ENCODE data around the gene CCDC191. TPM values are rescaled to one million over a fixed set of nuclear protein-coding genes. Genes with fewer than 3 reads are reported as not detected.
A peak's percentile ranks its signal among the peaks of the same experiment; 100 is the strongest.

CCDC191 gene
- 1 to 10 TPM; 3.5 TPM for total RNA-seq

GRCh38 chr3:114056130-114057010 lies at the start of gene CCDC191, which contains the start of gene QTRT2:
Gene CCDC191, minus strand, starts transcription at chr3:114056526. Its CDS starts 60 bp downstream, at chr3:114056466.
Gene QTRT2, plus strand, starts transcription at chr3:114056737. Its CDS starts 8,521 bp downstream, at chr3:114065258.
- intact Hi-C loops (cut with micrococcal nuclease): loop anchor here (1.0 to 10.0 kb wide), 7 partner anchors 108 to 1091 kb away; partner anchors contain the start of genes GRAMD1C, NAA50, SPICE1 and USF3
- Mint-ChIP-seq H3K4me1 (ENCODE audit: low read depth) (peaks cover 28% of the 10 kb centered on the region), H3K9me3 (no peaks in the 10 kb centered on the region), H3K27ac (peak within 1 kb of the TSS; percentile 89), H3K4me3 (peak within 1 kb of the TSS; percentile 94), H3K27me3 (no peaks in the 10 kb centered on the region), H3K36me3 (peaks cover 7% of the 10 kb centered on the region)
- DNase-seq: peak; percentile 99
- ChIA-PET POLR2A (interaction anchor here (1.1 to 1.6 kb wide), 3 partner anchors 8 to 309 kb away, joined by 3 read pairs; partner anchors contain the start of gene ATP6V1A), CTCF (interaction anchor here (0.9 to 2.0 kb wide), 4 partner anchors 212 to 479 kb away, joined by 3 to 9 read pairs (median 3); no protein-coding TSS in a partner anchor)

GRCh38 chr3:114104414-114104813 lies 48.1 kb upstream of the CCDC191 start:
- POLR2A ChIA-PET: no interaction called here
- CTCF ChIA-PET: no interaction called here
- H3K4me3 Mint-ChIP-seq: no peak overlapping the region
- no peaks in the 10 kb centered on the region for H3K36me3 Mint-ChIP-seq
- H3K9me3 Mint-ChIP-seq: no peaks in the 10 kb centered on the region
- H3K4me1 Mint-ChIP-seq (ENCODE audit: low read depth): no peaks in the 10 kb centered on the region
- no peak for DNase-seq
- intact Hi-C loops (cut with micrococcal nuclease): no loop called here
- H3K27me3 Mint-ChIP-seq: peaks cover 3% of the 10 kb centered on the region
- no peak overlapping the region for H3K27ac Mint-ChIP-seq

GRCh38 chr3:114103858-114104257 lies 47.5 kb upstream of the CCDC191 start:
- CTCF ChIA-PET: no interaction called here
- no peak overlapping the region for H3K4me3 Mint-ChIP-seq
- H3K4me1 Mint-ChIP-seq (ENCODE audit: low read depth): no peaks in the 10 kb centered on the region

GRCh38 chr3:114103181-114103580 lies 46.9 kb upstream of the CCDC191 start:
- intact Hi-C loops (cut with micrococcal nuclease): no loop called here
- Mint-ChIP-seq H3K27ac (no peak overlapping the region), H3K4me3 (no peak overlapping the region), H3K4me1 (ENCODE audit: low read depth) (no peaks in the 10 kb centered on the region), H3K9me3 (no peaks in the 10 kb centered on the region), H3K36me3 (no peaks in the 10 kb centered on the region), H3K27me3 (peaks cover 3% of the 10 kb centered on the region)
- ChIA-PET CTCF (no interaction called here), POLR2A (no interaction called here)
- DNase-seq: no peak

More at GRCh38 chr3:114103858-114104257, 47.5 kb upstream of the CCDC191 start:
- intact Hi-C loops (cut with micrococcal nuclease): no loop called here
- DNase-seq: no peak
- peaks cover 3% of the 10 kb centered on the region for H3K27me3 Mint-ChIP-seq
- no peaks in the 10 kb centered on the region for H3K36me3 Mint-ChIP-seq
- POLR2A ChIA-PET: no interaction called here
- H3K27ac Mint-ChIP-seq: no peak overlapping the region
- no peaks in the 10 kb centered on the region for H3K9me3 Mint-ChIP-seq

GRCh38 chr3:114101101-114101500 lies 44.8 kb upstream of the CCDC191 start:
- Mint-ChIP-seq H3K4me3 (no peak overlapping the region), H3K9me3 (no peaks in the 10 kb centered on the region), H3K36me3 (no peaks in the 10 kb centered on the region), H3K4me1 (ENCODE audit: low read depth) (no peaks in the 10 kb centered on the region), H3K27me3 (peaks cover 3% of the 10 kb centered on the region), H3K27ac (no peak overlapping the region)
- ChIA-PET POLR2A (no interaction called here), CTCF (interaction anchor here (0.7 kb wide), 1 partner anchor 1601 kb away, joined by 5 read pairs; no protein-coding TSS in a partner anchor)
- DNase-seq: no peak
- intact Hi-C loops (cut with micrococcal nuclease): no loop called here

GRCh38 chr3:114095796-114096195 lies 39.5 kb upstream of the CCDC191 start:
- intact Hi-C loops (cut with micrococcal nuclease): no loop called here
- ChIA-PET POLR2A (no interaction called here), CTCF (no interaction called here)
- no peaks in the 10 kb centered on the region for H3K4me1 Mint-ChIP-seq (ENCODE audit: low read depth)
- no peak for DNase-seq
- no peaks in the 10 kb centered on the region for H3K9me3 Mint-ChIP-seq
- no peak overlapping the region for H3K27ac Mint-ChIP-seq
- no peaks in the 10 kb centered on the region for H3K36me3 Mint-ChIP-seq
- peaks cover 2% of the 10 kb centered on the region for H3K27me3 Mint-ChIP-seq
- no peak overlapping the region for H3K4me3 Mint-ChIP-seq

- Mint-ChIP-seq H3K36me3 (no peaks in the 10 kb centered on the region), H3K9me3 (no peaks in the 10 kb centered on the region), H3K4me3 (no peak overlapping the region), H3K27ac (no peak overlapping the region), H3K4me1 (ENCODE audit: low read depth) (no peaks in the 10 kb centered on the region), H3K27me3 (no peaks in the 10 kb centered on the region)
- no peak for DNase-seq
- intact Hi-C loops (cut with micrococcal nuclease): no loop called here
- POLR2A ChIA-PET: no interaction called here
- CTCF ChIA-PET: no interaction called here
Measured at GRCh38 chr3:114093596-114093995, 37.3 kb upstream of the CCDC191 start.

- intact Hi-C loops (cut with micrococcal nuclease): no loop called here
- no peak for DNase-seq
- Mint-ChIP-seq H3K4me3 (no peak overlapping the region), H3K9me3 (no peaks in the 10 kb centered on the region), H3K4me1 (ENCODE audit: low read depth) (no peaks in the 10 kb centered on the region), H3K27ac (no peak overlapping the region), H3K36me3 (no peaks in the 10 kb centered on the region), H3K27me3 (no peaks in the 10 kb centered on the region)
- ChIA-PET CTCF (no interaction called here), POLR2A (no interaction called here)
Measured at GRCh38 chr3:114093016-114093380, 36.7 kb upstream of the CCDC191 start.

GRCh38 chr3:114092151-114093015 lies 36.1 kb upstream of the CCDC191 start:
- Mint-ChIP-seq H3K9me3 (no peaks in the 10 kb centered on the region), H3K27me3 (no peaks in the 10 kb centered on the region), H3K27ac (no peak overlapping the region), H3K4me1 (ENCODE audit: low read depth) (no peaks in the 10 kb centered on the region), H3K36me3 (peaks cover 6% of the 10 kb centered on the region), H3K4me3 (no peak overlapping the region)
- CTCF ChIA-PET: no interaction called here
- POLR2A ChIA-PET: no interaction called here
- intact Hi-C loops (cut with micrococcal nuclease): no loop called here
- DNase-seq: no peak

GRCh38 chr3:114089675-114090074 lies 33.3 kb upstream of the CCDC191 start:
- Mint-ChIP-seq H3K4me1 (ENCODE audit: low read depth) (no peaks in the 10 kb centered on the region), H3K9me3 (no peaks in the 10 kb centered on the region), H3K4me3 (no peak overlapping the region), H3K36me3 (peaks cover 27% of the 10 kb centered on the region), H3K27me3 (no peaks in the 10 kb centered on the region), H3K27ac (no peak overlapping the region)
- CTCF ChIA-PET: no interaction called here
- no peak for DNase-seq
- POLR2A ChIA-PET: no interaction called here
- intact Hi-C loops (cut with micrococcal nuclease): no loop called here

- H3K27ac Mint-ChIP-seq: no peak overlapping the region
- ChIA-PET CTCF (no interaction called here), POLR2A (no interaction called here)
- no peak overlapping the region for H3K4me3 Mint-ChIP-seq
- intact Hi-C loops (cut with micrococcal nuclease): no loop called here
- no peaks in the 10 kb centered on the region for H3K27me3 Mint-ChIP-seq
- H3K4me1 Mint-ChIP-seq (ENCODE audit: low read depth): no peaks in the 10 kb centered on the region
- H3K36me3 Mint-ChIP-seq: peaks cover 48% of the 10 kb centered on the region
- DNase-seq: no peak
- no peaks in the 10 kb centered on the region for H3K9me3 Mint-ChIP-seq
Measured at GRCh38 chr3:114086356-114086755, 30.0 kb upstream of the CCDC191 start.

GRCh38 chr3:114083112-114083511 lies 26.8 kb upstream of the CCDC191 start:
- H3K9me3 Mint-ChIP-seq: no peaks in the 10 kb centered on the region
- no peaks in the 10 kb centered on the region for H3K4me1 Mint-ChIP-seq (ENCODE audit: low read depth)
- H3K36me3 Mint-ChIP-seq: peaks cover 71% of the 10 kb centered on the region
- no peak overlapping the region for H3K4me3 Mint-ChIP-seq
- H3K27me3 Mint-ChIP-seq: no peaks in the 10 kb centered on the region
- no peak overlapping the region for H3K27ac Mint-ChIP-seq
- ChIA-PET POLR2A (no interaction called here), CTCF (no interaction called here)
- intact Hi-C loops (cut with micrococcal nuclease): no loop called here
- no peak for DNase-seq

Data from activated CD4-positive, alpha-beta memory T cell treated with anti-CD3 and anti-CD28 coated beads for 36 hours (primary cell).